ENCODE measurements around the gene FNDC3A. TPM values are rescaled to one million over a fixed set of nuclear protein-coding genes. Genes with fewer than 3 reads are reported as not detected.
"Not testable (repeated sequence)": the region's sequence is repeated elsewhere in the genome, so short reads cannot be mapped to it uniquely, and the experiment has no call there.

FNDC3A gene
- total and polyA plus RNA-seq, 2 experiments from 2014 or later: 21.9 to 73.5 TPM

DNA sequence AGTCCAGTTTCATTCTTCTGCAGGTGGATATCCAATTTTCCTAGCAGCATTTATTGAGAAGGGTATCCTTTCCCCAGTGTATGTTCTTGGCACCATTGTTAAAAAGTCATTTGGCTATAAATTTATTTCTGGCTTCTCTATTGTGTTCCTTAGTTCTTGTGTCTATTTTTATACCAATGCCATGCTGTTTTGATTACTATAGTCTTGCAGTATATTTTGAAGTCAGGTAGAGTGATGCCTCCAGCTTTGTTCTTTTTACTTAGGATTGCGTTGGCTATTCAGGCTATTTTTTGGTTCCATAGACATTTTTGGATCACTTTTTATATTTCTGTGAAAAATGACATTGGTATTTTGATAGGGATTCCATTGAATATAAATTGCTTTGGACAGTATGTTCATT is 172.7 kb downstream of the FNDC3A start:
- Histone ChIP-seq H3K4me1 (ENCODE audit: insufficient read depth) (no peaks in the 10 kb centered on the region), H3K9me2 (replicated peaks; ENCODE audit: insufficient read depth) (no peaks in the 10 kb centered on the region), H3K27me3 (no peaks in the 10 kb centered on the region), H4K20me1 (ENCODE audit: insufficient read depth, poor library complexity, severe bottlenecking) (no peaks in the 10 kb centered on the region), H3K27ac (no peak overlapping the region), H3K9me3 (ENCODE audit: low read depth) (peaks cover 11% of the 10 kb centered on the region), H3K4me2 (no peak overlapping the region), H3K36me3 (replicated peaks; ENCODE audit: insufficient read depth, low read depth) (no peaks in the 10 kb centered on the region), H2AFZ (no peak overlapping the region), H3K4me3 (no peak overlapping the region), H3K79me2 (peaks cover 6% of the 10 kb centered on the region)
- TF ChIP-seq EZH2 (IDR thresholded peaks at IDR 0.05; ENCODE audit: borderline replicate concordance) (no peak), EZH2phosphoT487 (IDR thresholded peaks at IDR 0.05; ENCODE audit: low read depth, severe bottlenecking, unreplicated experiment) (no peak)
- TF ChIP-seq, protein P1, sequence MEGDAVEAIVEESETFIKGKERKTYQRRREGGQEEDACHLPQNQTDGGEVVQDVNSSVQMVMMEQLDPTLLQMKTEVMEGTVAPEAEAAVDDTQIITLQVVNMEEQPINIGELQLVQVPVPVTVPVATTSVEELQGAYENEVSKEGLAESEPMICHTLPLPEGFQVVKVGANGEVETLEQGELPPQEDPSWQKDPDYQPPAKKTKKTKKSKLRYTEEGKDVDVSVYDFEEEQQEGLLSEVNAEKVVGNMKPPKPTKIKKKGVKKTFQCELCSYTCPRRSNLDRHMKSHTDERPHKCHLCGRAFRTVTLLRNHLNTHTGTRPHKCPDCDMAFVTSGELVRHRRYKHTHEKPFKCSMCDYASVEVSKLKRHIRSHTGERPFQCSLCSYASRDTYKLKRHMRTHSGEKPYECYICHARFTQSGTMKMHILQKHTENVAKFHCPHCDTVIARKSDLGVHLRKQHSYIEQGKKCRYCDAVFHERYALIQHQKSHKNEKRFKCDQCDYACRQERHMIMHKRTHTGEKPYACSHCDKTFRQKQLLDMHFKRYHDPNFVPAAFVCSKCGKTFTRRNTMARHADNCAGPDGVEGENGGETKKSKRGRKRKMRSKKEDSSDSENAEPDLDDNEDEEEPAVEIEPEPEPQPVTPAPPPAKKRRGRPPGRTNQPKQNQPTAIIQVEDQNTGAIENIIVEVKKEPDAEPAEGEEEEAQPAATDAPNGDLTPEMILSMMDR (IDR thresholded peaks at IDR 0.05; ENCODE audit: poor library complexity): no peak
- WGBS (ENCODE audit: low lambda C conversion rate, missing lambda C conversion rate): 100% methylated on average over 1 of the region's 1 CpG
- DNase-seq (ENCODE audit: low spot score): no peak

DNA sequence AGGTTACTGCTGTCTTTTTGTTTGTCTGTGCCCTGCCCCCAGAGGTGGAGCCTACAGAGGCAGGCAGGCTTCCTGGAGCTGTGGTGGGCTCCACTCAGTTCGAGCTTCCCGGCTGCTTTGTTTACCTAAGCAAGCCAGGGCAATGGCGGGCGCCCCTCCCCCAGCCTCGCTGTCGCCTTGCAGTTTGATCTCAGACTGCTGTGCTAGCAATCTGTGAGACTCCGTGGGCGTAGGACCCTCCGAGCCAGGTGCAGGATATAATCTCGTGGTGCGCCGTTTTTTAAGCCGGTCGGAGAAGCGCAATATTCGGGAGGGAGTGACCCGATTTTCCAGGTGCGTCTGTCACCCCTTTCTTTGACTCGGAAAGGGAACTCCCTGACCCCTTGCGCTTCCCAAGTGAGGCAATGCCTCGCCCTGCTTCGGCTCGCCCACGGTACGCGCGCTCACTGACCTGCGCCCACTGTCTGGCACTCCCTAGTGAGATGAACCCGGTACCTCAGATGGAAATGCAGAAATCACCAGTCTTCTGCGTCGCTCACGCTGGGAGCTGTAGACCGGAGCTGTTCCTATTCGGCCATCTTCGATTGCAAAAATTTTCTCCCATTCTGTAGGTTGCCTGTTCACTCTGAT is 182.4 kb downstream of the FNDC3A start:
- DNase-seq (ENCODE audit: low spot score); H3K79me2 ChIP-seq: not testable (repeated sequence)
- 83% methylated on average over 32 of the region's 35 CpGs for WGBS (ENCODE audit: low lambda C conversion rate, missing lambda C conversion rate)

DNA sequence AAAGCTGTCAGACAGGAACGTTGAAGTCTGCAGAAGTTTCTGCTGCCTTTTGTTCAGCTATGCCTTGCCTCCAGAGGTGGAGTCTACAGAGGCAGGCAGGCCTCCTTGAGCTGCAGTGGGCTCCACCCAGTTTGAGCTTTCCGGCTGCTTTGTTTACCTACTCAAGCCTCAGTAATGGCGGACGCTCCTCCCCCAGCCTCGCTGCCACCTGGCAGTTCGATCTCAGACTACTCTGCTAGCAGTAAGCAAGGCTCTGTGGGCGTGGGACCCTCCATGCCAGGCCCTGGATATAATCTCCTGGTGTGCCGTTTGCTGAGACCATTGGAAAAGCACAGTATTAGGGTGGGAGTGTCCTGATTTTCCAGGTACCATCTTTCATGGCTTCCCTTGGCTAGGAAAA is 187.4 kb downstream of the FNDC3A start:
- H3K9me3 ChIP-seq (ENCODE audit: low read depth); H3K27me3 ChIP-seq; DNase-seq (ENCODE audit: low spot score); H3K4me3 ChIP-seq; H3K36me3 ChIP-seq (replicated peaks; ENCODE audit: insufficient read depth, low read depth); H2AFZ ChIP-seq; H4K20me1 ChIP-seq (ENCODE audit: insufficient read depth, poor library complexity, severe bottlenecking); H3K4me1 ChIP-seq (ENCODE audit: insufficient read depth); H3K27ac ChIP-seq; H3K4me2 ChIP-seq; H3K9me2 ChIP-seq (replicated peaks; ENCODE audit: insufficient read depth): not testable (repeated sequence)
- WGBS (ENCODE audit: low lambda C conversion rate, missing lambda C conversion rate): 98% methylated on average over 8 of the region's 8 CpGs
- H3K79me2 ChIP-seq: peaks cover 12% of the 10 kb centered on the region

More for the DNA sequence above, 182.4 kb downstream of the FNDC3A start:
- H3K4me3 ChIP-seq; H3K36me3 ChIP-seq (replicated peaks; ENCODE audit: insufficient read depth, low read depth); H3K27ac ChIP-seq; H2AFZ ChIP-seq; H3K27me3 ChIP-seq; H3K4me1 ChIP-seq (ENCODE audit: insufficient read depth); H3K9me3 ChIP-seq (ENCODE audit: low read depth); H3K4me2 ChIP-seq; H4K20me1 ChIP-seq (ENCODE audit: insufficient read depth, poor library complexity, severe bottlenecking); H3K9me2 ChIP-seq (replicated peaks; ENCODE audit: insufficient read depth): not testable (repeated sequence)

DNA sequence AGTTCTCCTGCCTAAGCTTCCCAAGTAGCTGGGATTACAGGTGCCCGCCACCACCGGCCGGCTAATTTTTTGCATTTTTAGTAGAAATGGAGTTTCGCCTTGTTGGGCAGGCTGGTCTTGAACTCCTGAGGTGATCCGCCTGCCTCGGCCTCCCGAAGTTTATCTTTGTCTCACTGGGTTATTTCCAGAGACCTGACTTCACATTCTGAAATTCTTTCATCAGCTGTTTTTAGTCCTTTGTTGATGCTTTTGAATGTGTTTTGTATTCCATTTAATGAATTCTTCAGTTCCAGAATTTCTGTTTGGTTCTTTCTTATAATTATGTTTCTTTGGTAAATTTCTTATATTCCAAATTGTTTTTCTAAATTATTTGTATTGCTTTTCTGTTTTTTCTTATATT is 189.0 kb downstream of the FNDC3A start:
- no peak for TF ChIP-seq EZH2 (IDR thresholded peaks at IDR 0.05; ENCODE audit: borderline replicate concordance)
- TF ChIP-seq, protein P1 (IDR thresholded peaks at IDR 0.05; ENCODE audit: poor library complexity): no peak
- no peak for TF ChIP-seq EZH2phosphoT487 (IDR thresholded peaks at IDR 0.05; ENCODE audit: low read depth, severe bottlenecking, unreplicated experiment)
- no peaks in the 10 kb centered on the region for H3K36me3 ChIP-seq (replicated peaks; ENCODE audit: insufficient read depth, low read depth)

More for the DNA sequence above, 189.0 kb downstream of the FNDC3A start:
- H4K20me1 ChIP-seq (ENCODE audit: insufficient read depth, poor library complexity, severe bottlenecking): no peaks in the 10 kb centered on the region
- peaks cover 12% of the 10 kb centered on the region for H3K79me2 ChIP-seq
- WGBS (ENCODE audit: low lambda C conversion rate, missing lambda C conversion rate): 100% methylated on average over 7 of the region's 7 CpGs
- peaks cover 10% of the 10 kb centered on the region for H3K9me3 ChIP-seq (ENCODE audit: low read depth)
- no peaks in the 10 kb centered on the region for H3K9me2 ChIP-seq (replicated peaks; ENCODE audit: insufficient read depth)
- no peak for DNase-seq (ENCODE audit: low spot score)
- no peaks in the 10 kb centered on the region for H3K4me1 ChIP-seq (ENCODE audit: insufficient read depth)
- H3K27me3 ChIP-seq: no peaks in the 10 kb centered on the region
- H2AFZ ChIP-seq: no peak overlapping the region
- no peak overlapping the region for H3K4me3 ChIP-seq
- no peak overlapping the region for H3K27ac ChIP-seq
- H3K4me2 ChIP-seq: no peak overlapping the region

Data from hepatocyte (in vitro differentiated cells).